ACC112 (cell line): ENCODE data around the gene TNFRSF1B.

Experiments used
- H2AFZ ChIP-seq: fragments of 200-600 bp; sonication (generic); one replicate; pipeline ENCODE4 v1.6.0; 2017; ENCODE audit warnings: antibody characterized with exemption, low read length; ENCODE audit not compliant: unreplicated experiment
- H3K27ac ChIP-seq: fragments of 200-600 bp; sonication (generic); 2 replicates; pipeline ENCODE4 v1.5.1; 2014; ENCODE audit warnings: low read depth, mild to moderate bottlenecking, antibody characterized with exemption, low read length, moderate library complexity
- H3K27me3 ChIP-seq: fragments of 200-600 bp; sonication (generic); 2 replicates; pipeline ENCODE4 v1.6.1; 2014; ENCODE audit warnings: mild to moderate bottlenecking, antibody characterized with exemption, low read length, moderate library complexity, mixed read lengths; ENCODE audit not compliant: insufficient read depth
- H3K36me3 ChIP-seq: fragments of 200-600 bp; sonication (generic); 2 replicates; pipeline ENCODE4 v1.6.1; 2016; ENCODE audit warnings: mild to moderate bottlenecking, antibody characterized with exemption, low read length, moderate library complexity, mixed read lengths; ENCODE audit not compliant: insufficient read depth
- H3K4me1 ChIP-seq: fragments of 200-600 bp; sonication (generic); one replicate; pipeline ENCODE4 v1.6.1; 2016; ENCODE audit warnings: low read length, mixed read lengths; ENCODE audit not compliant: insufficient read depth, unreplicated experiment, control insufficient read depth
- H3K4me3 ChIP-seq: fragments of 200-600 bp; sonication (generic); 2 replicates; pipeline ENCODE4 v1.5.1; 2014; ENCODE audit warnings: mild to moderate bottlenecking, low read depth, low read length
- H3K79me2 ChIP-seq: fragments of 200-600 bp; sonication (generic); one replicate; pipeline ENCODE4 v1.6.0; 2016; ENCODE audit warnings: low read length; ENCODE audit not compliant: control insufficient read depth, unreplicated experiment, insufficient read depth

TNFRSF1B gene

GRCh38 chr1:12195416-12195815 lies 28.6 kb downstream of the TNFRSF1B start:
- H3K4me1 ChIP-seq: no peaks in the 10 kb centered on the region
- no peak overlapping the region for H2AFZ ChIP-seq
- no peak overlapping the region for H3K4me3 ChIP-seq
- H3K27me3 ChIP-seq: no peaks in the 10 kb centered on the region
- 0 out of 2 replicates have a peak, but pooled peaks cover 6% of the 10 kb centered on the region for H3K36me3 ChIP-seq
- no peaks in the 10 kb centered on the region for H3K79me2 ChIP-seq
- no peak overlapping the region for H3K27ac ChIP-seq

GRCh38 chr1:12196641-12197482 lies 30.1 kb downstream of the TNFRSF1B start:
- Histone ChIP-seq H3K4me1 (no peaks in the 10 kb centered on the region), H3K27me3 (no peaks in the 10 kb centered on the region), H3K79me2 (no peaks in the 10 kb centered on the region), H3K27ac (no peak overlapping the region), H3K36me3 (0 out of 2 replicates have a peak, but pooled peaks cover 6% of the 10 kb centered on the region), H2AFZ (no peak overlapping the region), H3K4me3 (no peak overlapping the region)

DNA sequence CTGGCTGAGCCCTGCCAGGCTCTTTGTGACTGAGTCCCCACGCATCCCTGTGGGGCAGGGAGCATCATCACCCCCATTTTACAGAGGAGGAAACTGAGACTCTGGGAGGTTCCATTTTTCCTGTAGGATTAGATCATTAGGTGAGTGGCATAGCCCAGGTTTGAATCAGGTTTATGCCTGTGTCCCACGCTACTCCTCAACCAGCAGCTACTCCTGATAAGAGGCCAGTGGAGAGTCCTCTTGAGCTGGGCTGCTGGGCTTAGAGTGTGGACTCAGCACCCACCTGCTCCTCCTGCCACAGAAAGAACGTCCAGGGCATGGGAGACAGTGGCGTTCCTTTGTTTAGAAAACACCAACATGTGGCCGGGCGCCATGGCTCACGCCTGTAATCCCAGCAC lies 30.7 kb downstream of the TNFRSF1B start:
- Histone ChIP-seq H3K27ac (no peak overlapping the region), H2AFZ (no peak overlapping the region), H3K4me1 (no peaks in the 10 kb centered on the region), H3K36me3 (0 out of 2 replicates have a peak, but pooled peaks cover 7% of the 10 kb centered on the region), H3K79me2 (no peaks in the 10 kb centered on the region), H3K27me3 (no peaks in the 10 kb centered on the region), H3K4me3 (no peak overlapping the region)

DNA sequence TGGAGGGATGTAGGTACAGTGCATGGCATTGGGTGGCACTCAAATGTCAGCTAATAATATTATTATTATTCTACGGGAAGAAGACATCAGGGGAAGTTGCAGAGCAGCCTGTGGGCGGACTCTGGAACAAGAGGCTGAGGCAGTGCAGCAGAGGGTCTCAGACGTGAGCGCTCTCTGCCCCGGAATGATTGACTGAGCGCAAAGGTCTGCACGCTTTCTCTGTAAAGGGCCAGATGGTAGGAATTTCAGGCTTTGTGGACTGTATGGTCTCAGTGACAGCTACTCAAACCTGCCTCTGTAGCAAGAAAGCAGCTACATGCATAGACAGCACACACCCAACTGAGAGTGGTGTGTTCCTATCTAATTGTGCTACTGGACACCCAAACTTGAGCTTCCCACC lies 33.4 kb downstream of the TNFRSF1B start:
- no peak overlapping the region for H3K4me3 ChIP-seq
- H3K79me2 ChIP-seq: no peaks in the 10 kb centered on the region
- H3K4me1 ChIP-seq: no peaks in the 10 kb centered on the region
- H2AFZ ChIP-seq: no peak overlapping the region
- H3K36me3 ChIP-seq: 0 out of 2 replicates have a peak, but pooled peaks cover 6% of the 10 kb centered on the region
- no peak overlapping the region for H3K27ac ChIP-seq
- H3K27me3 ChIP-seq: no peaks in the 10 kb centered on the region

DNA sequence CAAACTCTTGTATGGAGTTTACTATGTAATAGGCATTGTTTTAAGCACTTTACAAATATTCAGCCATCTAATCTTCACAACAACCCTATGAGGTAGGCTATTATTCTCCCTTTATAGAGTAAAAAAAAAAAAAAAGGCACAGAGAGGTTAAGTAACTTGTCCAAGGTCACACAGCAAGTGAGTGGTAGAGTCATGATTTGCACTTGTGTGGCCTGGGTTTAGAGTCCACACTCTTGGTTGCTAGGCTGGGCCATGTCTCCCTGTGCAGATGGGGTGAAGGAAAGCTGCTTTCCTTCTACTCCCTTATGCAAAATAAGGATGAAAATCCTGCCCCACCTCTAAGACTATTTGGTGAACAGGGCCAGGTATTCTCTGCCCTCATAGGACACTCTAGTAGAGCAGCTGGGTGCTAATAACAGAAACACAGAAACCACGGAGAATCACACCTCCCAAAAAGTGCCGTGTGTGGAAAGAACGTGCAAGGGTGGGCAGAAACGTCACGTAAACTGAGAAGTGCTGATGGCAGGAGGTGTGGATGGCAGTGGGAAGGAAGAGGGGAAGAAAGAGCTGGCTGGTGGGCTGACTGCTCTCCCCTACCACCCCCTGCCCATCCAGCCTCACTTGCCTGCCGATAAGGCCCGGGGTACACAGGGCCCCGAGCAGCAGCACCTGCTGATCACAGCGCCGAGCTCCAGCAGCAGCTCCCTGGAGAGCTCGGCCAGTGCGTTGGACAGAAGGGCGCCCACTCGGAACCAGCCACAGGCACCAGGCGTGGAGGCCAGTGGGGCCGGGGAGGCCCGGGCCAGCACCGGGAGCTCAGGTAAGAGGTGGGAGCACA lies 34.8 kb downstream of the TNFRSF1B start:
- Histone ChIP-seq H3K4me1 (no peaks in the 10 kb centered on the region), H2AFZ (no peak overlapping the region), H3K79me2 (no peaks in the 10 kb centered on the region), H3K27me3 (no peaks in the 10 kb centered on the region), H3K4me3 (no peak overlapping the region), H3K27ac (no peak overlapping the region), H3K36me3 (0 out of 2 replicates have a peak, but pooled peaks cover 3% of the 10 kb centered on the region)

- 0 out of 2 replicates have a peak, but pooled peaks cover 3% of the 10 kb centered on the region for H3K36me3 ChIP-seq
- no peak overlapping the region for H3K4me3 ChIP-seq
- H3K4me1 ChIP-seq: no peaks in the 10 kb centered on the region
- no peaks in the 10 kb centered on the region for H3K27me3 ChIP-seq
- H3K27ac ChIP-seq: no peak overlapping the region
- no peak overlapping the region for H2AFZ ChIP-seq
- no peaks in the 10 kb centered on the region for H3K79me2 ChIP-seq
These were observed 35.4 kb downstream of the TNFRSF1B start for GRCh38 chr1:12202190-12202497.

DNA sequence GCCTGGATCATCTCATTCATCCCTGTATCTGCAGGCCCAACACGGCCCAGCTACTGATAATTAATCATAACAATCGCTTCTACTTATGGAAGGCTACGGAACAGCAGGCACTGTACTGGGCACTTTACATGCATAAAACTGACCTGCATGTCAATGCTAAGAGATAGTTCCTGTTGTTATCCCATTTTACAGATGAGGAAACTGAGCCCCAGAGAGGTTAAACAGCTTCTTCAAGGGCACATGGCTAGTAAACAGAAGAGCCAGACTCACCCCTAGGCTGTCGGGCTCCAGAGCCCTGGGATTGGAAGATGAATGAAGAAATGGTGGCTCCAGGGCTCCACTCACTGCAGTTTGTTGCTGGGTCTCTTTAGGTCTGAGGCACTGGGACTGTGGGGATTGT lies 35.8 kb downstream of the TNFRSF1B start:
- no peaks in the 10 kb centered on the region for H3K79me2 ChIP-seq
- 0 out of 2 replicates have a peak, but pooled peaks cover 3% of the 10 kb centered on the region for H3K36me3 ChIP-seq
- H3K27ac ChIP-seq: no peak overlapping the region
- no peak overlapping the region for H3K4me3 ChIP-seq
- H3K27me3 ChIP-seq: no peaks in the 10 kb centered on the region
- H3K4me1 ChIP-seq: no peaks in the 10 kb centered on the region
- no peak overlapping the region for H2AFZ ChIP-seq

DNA sequence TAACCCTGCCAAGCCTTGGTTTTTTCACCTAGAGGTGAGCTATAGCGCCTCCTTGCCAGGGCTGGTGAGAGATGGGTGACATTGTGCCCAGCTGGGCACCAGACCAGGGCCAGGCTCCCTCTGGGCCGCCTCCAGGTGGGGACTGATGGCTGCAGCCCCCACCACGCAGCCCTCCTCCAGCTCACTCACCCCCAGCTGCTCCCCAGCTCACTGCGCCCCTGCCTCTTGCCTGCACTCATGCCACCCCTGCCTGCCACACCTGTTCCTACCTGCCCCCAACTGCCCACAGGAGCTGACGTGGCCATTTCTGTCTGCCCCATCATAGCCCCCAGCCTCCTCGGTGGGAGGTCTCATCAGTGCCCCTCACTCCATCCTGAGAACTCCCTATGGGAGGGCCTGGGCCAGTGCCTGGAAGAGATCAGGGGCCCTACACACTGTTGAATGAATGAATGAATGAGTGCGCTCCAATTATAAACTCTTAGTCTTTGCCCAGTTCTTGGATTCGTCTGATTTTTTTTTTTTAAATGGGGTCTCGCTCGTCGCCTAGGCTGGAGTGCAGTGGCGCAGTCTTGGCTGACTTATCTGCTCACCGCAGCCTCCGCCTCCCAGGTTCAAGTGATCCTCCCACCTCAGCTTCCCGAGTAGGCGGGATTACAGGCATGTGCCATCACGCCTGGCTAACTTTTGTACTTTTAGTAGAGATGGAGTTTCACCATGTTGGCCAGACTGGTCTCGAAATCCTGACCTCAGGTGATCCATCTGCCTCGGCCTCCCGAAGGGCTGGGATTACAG lies 36.6 kb downstream of the TNFRSF1B start:
- 0 out of 2 replicates have a peak, but pooled peaks cover 3% of the 10 kb centered on the region for H3K36me3 ChIP-seq
- no peaks in the 10 kb centered on the region for H3K27me3 ChIP-seq
- H2AFZ ChIP-seq: no peak overlapping the region

GRCh38 chr1:12204140-12204539 lies 37.3 kb downstream of the TNFRSF1B start:
- H3K79me2 ChIP-seq: no peaks in the 10 kb centered on the region

More for the DNA sequence above, 36.6 kb downstream of the TNFRSF1B start:
- Histone ChIP-seq H3K4me1 (no peaks in the 10 kb centered on the region), H3K27ac (no peak overlapping the region), H3K79me2 (no peaks in the 10 kb centered on the region), H3K4me3 (no peak overlapping the region)

More at GRCh38 chr1:12204140-12204539, 37.3 kb downstream of the TNFRSF1B start:
- no peaks in the 10 kb centered on the region for H3K4me1 ChIP-seq
- no peak overlapping the region for H3K27ac ChIP-seq
- H3K27me3 ChIP-seq: no peaks in the 10 kb centered on the region
- no peak overlapping the region for H2AFZ ChIP-seq
- H3K4me3 ChIP-seq: no peak overlapping the region
- 0 out of 2 replicates have a peak, but pooled peaks cover 3% of the 10 kb centered on the region for H3K36me3 ChIP-seq
